NCI-H82 (cell line): ENCODE measurements around the gene BCAP31.
"Not testable (repeated sequence)": the region's sequence is repeated elsewhere in the genome, so short reads cannot be mapped to it uniquely, and the experiment has no call there.

Experiments used
- DNase-seq: peaks from one replicate; lab custom pipeline; 2025; lab: John Stamatoyannopoulos, UW

BCAP31 gene

DNA sequence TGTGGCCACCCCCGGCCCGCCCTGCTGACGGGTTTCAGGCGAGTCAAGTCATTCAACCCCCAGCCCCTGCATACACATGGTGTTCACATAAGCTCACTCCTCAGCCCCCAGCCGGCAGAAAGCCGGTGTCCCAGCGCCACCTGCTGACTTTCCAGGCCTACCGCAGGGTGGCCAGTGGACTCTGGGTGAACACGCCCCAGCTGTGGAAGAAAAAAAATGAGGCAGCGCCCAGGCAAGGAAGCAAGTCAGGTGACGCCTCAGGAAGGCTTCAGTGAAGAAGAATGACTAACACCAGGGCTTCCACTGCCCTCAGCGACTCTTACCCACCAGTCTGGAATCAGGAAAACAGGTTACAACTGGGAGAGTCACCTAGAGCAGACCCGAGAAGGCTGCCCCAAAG, 15.8 kb downstream of the BCAP31 start:
- peak; percentile 91 for DNase-seq

DNA sequence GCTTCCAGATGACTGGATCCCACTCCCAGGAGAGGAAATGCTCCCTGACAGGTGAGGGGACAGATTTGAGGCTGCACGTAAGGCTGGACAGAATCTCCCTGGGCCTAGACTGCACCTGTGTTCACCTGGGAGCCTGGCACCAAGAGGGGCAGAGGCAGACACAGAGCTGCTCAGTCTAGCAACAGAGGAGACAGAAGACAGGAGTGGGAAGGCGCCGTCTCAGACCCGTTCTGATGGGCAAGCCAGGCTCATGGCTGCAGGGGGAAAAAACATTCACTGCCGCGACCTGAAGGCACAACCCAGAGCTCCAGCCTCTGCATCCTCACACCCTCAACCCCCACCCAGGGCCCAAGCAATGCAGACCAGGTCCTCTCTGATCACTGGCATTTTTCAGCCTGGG, 16.8 kb downstream of the BCAP31 start:
- no peak for DNase-seq

DNA sequence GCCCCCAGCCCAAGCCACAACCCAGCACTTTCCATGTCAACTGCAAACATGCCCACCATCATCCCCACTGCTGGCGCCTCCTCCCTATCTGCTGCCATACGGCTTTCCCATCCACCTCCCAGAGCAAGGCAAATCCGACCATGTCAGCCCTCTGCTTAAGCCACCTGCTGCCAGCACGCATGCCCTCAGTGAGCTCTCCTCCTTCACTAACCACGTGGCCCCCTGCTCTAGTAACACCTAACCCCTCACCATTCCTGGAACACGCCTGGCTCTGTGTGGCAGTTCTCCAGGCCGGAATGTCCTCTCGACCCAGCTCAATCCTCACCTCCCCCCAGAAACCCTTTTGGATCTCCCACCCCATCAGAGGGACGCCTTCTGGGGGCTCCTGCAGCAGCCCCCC, 17.4 kb downstream of the BCAP31 start:
- DNase-seq = no peak

DNA sequence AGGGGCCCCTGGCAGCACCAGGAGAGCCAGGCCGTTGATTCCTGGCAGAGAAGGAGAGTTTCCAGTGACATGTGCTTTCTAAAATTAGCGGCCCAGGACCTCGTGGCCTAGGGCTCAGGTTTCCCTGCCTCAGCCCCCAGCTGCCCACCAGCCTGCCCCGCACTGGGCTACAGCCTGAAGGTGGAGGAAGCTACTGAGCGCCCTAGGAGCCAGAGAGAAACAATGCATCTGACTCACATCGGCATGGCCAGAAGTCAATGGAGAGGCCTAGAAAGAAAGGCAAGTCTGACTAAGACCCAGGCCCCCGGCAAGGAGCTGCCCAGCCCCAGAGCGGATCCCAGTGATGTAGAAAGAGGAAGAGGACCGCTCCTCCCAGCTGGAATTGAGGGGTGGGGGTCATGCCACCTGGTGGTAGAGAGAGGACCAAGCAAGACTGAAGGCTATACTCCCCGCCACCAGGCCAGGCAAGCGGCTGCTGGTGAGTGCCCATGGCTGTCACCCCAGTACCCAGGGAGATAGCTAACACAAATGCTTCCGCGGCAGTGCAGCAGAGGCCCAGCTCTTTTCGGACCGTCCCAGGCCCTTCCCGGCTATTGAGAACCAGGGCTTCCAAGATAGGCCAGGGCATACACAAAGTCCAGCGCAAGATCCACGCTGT, 18.7 kb downstream of the BCAP31 start:
- not testable (repeated sequence) for DNase-seq

DNA sequence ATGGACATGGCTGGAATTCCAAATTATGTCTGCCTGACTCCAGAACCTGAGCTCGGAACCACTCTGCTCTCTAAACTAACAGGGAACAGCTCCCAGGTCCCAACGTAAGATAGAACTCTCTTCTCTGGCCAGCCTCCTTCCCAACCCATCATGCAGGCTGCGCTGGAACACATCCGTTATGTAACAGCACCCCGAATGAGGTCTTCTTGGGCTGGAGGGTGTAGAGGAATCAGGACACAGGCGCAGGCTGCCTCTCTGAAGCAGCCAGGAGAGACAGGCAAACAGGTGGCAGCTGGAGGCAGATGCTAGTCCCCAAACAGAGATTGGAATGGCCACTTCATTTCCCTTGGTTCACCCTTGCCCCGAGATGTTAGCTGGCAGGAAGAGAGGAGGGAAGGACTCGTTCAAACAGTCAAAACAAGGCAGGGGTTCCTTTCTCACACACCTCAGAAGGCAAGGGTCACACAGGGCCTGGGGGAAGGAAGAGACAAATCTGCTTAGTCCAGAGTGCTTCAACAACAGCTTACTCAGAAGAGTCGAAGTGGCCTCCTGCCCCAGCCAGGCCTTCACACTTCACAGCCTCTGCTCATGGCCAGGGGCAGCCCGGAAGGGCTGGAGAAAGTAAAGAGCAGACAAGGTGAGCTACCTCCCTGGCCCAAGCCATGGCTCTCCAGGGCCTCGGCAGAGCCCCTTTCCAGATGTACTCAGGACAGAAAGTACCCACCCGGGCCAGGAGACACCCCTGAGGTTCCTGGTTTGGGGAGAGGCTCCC, 19.4 kb downstream of the BCAP31 start:
- not testable (repeated sequence) for DNase-seq

DNA sequence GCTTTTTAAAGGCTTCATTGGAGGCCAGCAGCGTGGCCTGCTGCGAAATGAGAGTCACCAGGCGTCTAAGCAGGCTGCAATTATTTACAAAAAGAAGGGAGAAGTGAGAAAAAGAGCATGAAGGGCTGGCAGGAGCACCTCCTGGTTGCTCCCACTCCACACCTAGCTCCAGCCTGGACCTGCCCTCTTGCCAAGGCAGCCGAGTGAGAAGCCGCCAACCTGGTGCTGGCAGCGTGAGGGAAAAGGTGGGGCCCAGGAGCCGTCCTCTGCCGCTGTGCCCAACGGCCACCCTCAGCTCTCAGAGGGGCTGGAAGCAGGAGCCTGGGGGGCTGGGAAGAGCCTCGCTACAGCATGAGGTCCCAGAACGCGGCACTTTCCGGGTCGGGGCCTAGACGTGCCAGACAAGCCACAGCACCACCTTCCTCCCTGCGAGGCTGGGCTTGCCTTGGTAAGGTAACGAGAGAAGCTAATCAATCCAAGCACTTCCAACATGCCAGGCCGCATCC, 20.1 kb downstream of the BCAP31 start:
- DNase-seq = no peak

DNA sequence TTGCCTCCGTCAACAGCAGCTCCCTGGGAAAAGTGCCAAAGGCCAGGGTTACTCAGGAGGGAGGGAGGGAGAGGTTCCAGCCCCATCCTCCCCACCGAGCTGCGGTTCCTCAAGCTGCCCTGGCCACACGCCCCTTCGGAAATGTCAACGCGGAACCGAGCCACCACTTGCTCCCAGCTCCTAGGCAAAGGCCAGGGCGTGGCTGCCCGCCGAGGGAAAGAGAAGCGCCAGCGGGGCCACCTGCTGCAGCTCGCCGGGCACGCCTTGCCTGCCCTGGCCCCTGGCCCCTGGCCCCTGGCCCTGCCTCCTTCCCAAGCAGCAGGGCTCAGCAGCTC, 21.2 kb downstream of the BCAP31 start:
- no peak for DNase-seq

DNA sequence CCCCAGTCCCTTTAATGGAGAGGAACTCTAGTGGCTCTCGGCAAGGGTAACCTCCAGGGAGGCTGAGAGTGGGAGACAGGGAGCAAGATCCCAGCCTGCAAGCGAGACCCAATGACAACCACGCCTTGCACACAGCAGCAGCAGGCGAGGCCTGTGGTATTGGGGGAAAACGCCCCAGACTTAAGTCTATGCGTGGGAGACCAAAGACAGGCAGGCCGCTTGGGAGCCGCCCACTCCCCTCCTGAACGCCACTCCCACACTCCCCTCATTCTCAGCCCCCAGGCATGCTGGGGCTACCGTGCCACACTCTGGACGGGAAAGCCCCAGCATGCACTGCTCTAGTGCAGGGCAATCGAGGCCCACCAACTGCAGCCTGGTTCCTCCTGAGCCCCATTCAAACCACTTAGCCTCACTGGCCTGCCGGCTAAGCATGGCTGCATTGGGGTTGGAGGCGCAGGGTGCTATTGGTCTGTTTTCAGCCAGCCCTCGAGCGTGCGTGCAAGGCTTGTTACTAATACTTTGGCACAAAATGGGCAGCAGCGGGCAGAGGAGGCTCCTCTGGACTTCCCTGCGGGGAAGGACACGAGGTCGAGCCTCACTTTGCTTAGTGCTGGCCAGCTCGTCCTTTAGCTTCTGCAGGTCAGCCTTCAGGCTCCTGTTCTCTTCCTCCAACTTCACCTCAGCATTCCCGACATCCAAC, 21.7 kb downstream of the BCAP31 start:
- no peak for DNase-seq

DNA sequence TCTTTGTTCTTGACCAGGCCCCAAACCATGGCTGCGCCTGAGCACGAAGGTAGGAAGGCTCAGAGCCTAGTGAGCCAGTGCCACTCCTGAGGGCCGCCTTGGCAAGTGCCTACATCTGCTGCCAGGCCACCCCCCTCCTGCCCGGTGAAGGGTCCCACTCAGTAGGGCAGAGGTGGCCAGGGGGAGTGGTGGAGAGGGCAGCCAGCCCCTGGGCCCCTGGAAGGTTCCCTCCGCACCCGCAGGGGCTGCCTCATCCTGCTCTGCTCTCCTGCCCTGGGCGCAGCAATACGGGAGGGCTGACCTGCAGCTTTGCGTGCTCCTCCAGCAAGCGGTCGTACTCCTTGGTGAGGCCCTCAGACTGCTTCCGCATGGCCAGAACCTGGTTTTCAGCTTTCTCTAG, 22.5 kb downstream of the BCAP31 start:
- no peak for DNase-seq

DNA sequence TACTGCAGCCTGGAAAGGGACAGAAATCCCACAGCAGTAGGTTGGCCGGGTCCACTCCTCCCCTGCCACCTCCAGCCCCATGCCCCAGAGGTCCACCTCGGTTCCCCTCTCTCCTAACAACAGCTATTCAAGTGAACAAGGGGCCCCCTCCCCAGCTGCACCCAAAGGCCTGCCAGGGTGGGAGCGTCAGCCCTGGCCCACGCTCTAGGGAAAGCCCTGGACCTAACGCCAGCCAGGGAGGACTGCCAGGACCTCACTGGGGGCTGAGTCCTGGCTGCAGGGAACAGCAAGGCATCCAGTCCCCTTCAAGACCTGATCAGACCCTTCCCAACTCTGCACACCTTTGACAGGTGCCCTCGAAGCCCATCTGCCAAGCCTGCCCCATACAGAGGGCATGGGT, 23.2 kb downstream of the BCAP31 start:
- DNase-seq = no peak

DNA sequence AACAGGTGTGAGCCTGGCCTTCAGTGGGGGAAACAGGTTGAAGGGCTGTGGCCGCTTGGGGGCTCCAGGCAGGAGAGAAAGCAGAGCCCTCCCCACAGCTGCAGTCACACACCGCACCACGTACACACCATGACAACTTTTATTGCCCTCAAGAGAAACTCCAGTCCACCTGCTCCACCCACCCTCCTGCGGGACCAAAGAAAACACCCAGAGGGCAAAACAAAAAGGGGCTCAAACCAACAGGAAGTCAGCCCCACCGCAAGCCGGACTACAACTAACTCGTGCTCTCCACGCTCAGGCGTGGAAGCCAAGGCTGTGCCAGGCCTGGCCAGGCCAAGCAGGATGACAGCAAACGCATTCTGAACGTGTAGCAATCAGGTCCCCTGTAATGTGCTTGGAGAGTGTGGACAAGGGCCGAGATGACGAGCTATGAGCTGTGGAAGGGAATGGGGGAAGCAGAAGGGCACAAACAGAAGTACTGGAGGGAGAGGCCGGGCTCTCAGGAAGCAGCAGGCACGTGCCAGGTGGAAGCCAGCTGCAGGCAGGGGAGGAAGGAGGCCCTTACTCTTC, 23.7 kb downstream of the BCAP31 start:
- DNase-seq = no peak

DNA sequence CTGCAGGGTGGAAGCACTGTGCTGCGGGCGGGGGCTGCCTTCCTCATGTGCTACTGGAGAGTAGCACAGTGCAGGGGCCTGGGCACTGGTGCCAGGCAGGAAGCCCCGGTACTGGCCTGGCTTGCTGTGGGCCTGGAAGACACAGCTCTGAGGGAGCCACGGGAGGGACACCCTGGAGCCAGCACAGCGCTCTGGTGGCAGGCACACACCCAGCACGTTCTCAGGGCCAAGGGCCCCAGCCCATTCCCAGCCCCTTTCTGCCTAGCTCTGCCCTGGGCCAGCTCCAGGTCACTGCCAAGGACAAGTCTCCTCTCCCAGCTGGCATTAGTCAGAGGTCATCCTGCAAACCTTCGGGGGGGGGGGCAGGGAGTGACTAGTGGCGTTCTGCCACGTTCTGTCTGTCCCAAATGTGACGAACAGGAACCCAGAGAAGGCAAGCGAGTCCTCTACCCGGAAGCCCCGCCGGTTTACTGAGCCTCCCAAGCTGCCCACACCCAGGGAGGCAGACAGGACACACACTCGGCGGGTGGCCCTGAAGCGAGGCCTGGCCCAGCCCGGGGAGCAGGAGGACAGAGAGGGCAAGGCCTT, 24.3 kb downstream of the BCAP31 start:
- DNase-seq = not testable (repeated sequence)

DNA sequence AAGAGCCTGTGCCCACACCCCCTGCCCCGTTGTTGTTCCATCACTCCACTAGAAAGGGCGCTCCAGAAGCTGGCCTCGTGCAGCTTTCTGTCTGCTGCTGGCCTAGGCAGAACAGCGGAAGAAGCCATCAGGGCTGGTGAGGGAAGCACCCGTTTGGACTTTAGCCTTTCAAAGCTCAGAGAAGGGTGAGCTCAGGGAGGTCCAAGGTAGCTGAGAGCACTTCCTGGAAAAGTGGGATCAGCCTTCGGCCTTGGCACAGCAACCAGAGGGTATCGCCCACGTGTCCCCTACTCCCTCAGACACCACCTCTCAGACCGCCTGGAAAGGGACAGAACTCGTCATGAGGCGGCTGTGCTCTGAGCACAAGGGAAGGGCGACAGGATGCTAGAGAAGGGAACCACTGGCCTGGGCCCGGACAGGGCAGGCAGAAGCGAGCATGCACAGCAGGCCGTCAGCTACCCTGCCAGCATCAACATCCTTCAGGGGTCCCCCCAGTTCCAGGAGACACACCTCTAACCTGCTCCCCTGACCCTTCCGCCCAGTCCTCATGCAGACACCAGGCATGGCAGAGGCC, 24.9 kb downstream of the BCAP31 start:
- not testable (repeated sequence) for DNase-seq

DNA sequence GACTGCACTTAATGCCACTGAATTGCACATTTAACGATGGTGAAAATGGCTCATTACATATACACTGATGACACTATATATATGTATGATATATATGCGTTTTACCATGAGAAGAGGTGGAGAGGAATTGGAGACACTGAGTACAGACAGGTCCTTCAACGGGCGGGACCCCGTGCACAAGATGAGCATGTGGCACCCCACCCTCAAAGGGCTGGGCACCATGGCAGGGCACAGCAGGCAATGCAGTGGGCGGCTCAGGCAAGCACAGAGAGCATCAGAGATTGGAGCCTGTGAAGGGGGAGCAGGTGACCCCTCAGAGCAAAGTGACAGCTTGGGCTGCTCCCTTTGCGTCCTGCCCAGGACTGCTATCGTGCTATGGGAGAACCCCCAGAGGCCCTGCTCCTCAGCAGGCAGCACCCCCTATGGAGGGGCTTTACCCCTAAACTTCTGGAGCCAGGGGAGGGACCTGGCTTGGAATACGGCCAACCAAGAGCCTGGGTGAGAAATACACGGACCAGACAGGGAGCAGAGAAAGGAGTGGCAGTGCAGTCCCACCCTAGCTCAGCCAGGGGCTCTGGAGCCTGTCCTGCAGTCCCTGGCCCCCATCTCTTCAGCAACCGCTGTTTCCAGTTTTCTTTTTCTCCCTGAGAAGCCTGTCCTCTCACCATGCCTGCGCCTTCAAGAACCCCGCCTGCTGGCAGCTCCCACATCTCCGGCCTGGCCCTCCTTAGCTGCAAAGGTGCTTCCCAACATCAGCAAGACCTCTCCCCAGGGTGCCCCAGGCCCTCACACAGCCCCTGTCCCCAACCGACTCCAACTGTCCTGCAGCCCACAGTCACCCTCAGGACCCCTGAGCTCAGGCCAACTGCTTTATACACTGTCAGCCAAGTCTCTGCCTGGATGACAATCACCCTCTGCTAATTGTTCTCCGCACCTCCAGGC, 26.0 kb downstream of the BCAP31 start:
- DNase-seq = no peak

DNA sequence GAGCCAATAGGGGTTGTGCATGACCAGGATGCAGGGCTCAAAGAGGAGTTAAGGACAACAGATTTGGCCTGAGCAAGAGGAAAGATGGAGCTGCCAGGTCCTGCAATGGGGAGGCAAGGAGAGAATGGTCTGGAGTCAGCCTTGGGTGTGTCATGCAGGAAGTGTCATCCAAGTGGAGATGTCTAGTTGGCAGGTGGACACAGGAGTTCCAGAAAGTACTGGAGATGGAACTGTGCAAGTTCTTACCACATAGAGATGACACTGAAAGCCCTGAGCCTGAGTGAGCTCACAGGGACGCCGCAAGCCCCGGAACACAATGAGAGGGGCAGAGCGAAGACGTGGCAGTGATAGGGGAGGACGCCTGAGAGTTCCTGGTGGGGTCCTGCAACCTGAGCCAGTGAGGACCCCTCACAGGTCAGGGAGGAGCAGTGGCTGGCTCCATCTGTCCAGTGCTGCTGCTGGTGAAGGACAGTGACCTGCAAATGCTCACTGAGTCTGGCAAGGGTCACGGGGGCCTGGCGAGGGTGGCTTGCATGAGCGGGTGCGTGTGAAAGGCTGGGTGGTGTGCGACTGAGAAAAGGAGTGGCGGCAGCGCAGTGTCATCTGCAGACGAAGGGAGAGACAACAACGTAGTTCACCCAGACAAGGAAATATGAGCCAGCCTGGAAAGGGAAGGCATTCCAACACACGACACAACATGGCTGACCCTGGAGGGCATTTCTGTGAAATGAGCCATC, 27.0 kb downstream of the BCAP31 start:
- not testable (repeated sequence) for DNase-seq

DNA sequence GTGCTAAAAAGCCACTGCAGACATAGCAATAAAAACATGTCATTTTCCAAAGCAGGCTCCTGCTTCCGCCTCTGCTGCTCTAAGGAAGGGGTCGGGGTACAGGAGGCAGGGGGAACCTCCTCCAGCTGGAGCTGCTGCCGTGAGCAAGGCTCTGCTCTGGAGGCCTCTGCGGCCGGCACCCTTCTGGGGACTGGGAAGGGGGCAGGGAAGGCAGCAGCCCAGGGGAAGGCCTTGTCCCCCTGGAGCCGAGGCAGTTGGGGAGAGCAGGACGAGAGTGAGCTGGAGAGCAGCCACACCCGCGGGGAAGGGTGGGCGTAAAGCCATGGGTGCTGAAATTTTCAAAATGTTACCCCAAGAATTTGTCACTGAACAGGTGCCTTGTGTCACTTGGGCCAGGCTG, 27.6 kb downstream of the BCAP31 start:
- DNase-seq = not testable (repeated sequence)

DNA sequence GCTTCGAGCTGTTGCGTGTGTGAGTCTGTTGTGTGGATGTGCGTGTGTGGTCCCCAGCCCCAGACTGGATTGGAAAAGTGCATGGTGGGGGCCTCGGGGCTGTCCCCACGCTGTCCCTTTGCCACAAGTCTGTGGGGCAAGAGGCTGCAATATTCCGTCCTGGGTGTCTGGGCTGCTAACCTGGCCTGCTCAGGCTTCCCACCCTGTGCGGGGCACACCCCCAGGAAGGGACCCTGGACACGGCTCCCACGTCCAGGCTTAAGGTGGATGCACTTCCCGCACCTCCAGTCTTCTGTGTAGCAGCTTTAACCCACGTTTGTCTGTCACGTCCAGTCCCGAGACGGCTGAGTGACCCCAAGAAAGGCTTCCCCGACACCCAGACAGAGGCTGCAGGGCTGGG, 28.1 kb downstream of the BCAP31 start:
- no peak for DNase-seq

DNA sequence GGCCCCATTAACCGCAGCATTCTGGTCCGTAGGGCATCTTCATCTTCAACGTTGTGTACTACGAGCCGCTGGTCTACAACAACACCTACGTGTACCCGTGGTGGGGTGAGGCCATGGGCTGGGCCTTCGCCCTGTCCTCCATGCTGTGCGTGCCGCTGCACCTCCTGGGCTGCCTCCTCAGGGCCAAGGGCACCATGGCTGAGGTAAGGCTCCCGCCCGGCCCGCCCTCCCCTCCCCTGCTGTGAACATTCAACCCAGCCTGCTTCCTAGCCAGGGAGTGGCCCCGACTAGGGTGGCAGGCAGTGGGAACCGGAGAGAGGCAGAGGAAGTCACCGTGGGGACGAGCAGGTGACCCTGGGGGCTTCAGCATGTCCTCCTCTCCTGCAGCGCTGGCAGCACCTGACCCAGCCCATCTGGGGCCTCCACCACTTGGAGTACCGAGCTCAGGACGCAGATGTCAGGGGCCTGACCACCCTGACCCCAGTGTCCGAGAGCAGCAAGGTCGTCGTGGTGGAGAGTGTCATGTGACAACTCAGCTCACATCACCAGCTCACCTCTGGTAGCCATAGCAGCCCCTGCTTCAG, 29.4 kb downstream of the BCAP31 start:
- DNase-seq = no peak

DNA sequence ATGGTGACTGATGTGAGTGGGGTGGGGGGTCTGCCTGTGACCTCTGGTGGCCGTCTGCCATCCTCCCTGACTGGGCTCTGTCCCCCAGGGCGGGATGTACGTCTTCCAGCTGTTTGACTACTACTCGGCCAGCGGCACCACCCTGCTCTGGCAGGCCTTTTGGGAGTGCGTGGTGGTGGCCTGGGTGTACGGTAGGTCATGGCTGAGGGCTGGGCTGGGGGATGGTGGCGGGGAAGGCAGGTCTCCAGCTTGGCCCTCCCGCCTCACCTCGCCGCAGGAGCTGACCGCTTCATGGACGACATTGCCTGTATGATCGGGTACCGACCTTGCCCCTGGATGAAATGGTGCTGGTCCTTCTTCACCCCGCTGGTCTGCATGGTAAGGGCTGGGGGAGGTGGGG, 29.9 kb downstream of the BCAP31 start:
- not testable (repeated sequence) for DNase-seq
